Measurements from ENCODE around the gene GPNMB. TPM values are rescaled to one million over a fixed set of nuclear protein-coding genes. Genes with fewer than 3 reads are reported as not detected.

GPNMB gene
- total RNA-seq, 2 donors from 2014 or later, result 0.99 to 1.1 TPM

DNA sequence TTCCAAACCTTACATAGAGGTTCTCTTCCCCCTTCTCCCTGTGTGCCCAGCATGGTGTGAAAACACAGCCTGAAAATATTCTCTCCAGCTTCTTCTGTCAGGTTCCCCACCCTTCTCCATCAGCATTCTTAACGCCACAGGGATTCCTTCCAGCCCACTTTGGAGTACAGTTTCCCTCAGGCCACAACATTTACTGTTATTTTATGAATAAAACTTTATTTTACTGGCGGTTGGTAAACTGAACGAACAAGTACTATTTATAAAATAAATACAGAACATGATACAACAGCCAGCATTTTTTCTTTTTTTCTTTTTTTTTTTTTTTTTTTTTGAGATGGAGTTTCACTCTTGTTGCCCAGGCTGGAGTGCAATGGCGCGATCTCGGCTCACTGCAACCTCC lies 31.6 kb upstream of the GPNMB start:
- peaks cover 17% of the 10 kb centered on the region for H3K4me1 Mint-ChIP-seq
- peaks cover 3% of the 10 kb centered on the region for H3K27me3 Mint-ChIP-seq (ENCODE audit: insufficient read depth)
- H3K27ac Mint-ChIP-seq, result no peak overlapping the region
- no peak overlapping the region for H3K4me3 Mint-ChIP-seq
- no peak for DNase-seq
- Histone ChIP-seq H3K9ac (ENCODE audit: extremely low read depth, low read length, poor library complexity, severe bottlenecking) (no peak overlapping the region), H3K27me3 (ENCODE audit: control insufficient read depth, insufficient read depth, low read length, poor library complexity, severe bottlenecking) (peaks cover 8% of the 10 kb centered on the region), H3K36me3 (ENCODE audit: control insufficient read depth, insufficient read depth, low read length) (no peaks in the 10 kb centered on the region), H3K4me1 (ENCODE audit: control insufficient read depth, insufficient read depth, low read length) (peaks cover 4% of the 10 kb centered on the region), H3K4me3 (ENCODE audit: low read length) (no peak overlapping the region), H3K27ac (ENCODE audit: low read depth, low read length) (no peak overlapping the region), H3K9me3 (ENCODE audit: control insufficient read depth, low read length) (no peaks in the 10 kb centered on the region)
- 86% methylated on average over 1 of the region's 6 CpGs; no CpG with 5 or more reads in 1 of the 2 experiments for WGBS, 2 experiments (ENCODE audit: insufficient coverage in 1 of 2, insufficient read length in 1 of 2)
- no peaks in the 10 kb centered on the region for H3K36me3 Mint-ChIP-seq (ENCODE audit: low read depth)
- TF ChIP-seq, protein P1, sequence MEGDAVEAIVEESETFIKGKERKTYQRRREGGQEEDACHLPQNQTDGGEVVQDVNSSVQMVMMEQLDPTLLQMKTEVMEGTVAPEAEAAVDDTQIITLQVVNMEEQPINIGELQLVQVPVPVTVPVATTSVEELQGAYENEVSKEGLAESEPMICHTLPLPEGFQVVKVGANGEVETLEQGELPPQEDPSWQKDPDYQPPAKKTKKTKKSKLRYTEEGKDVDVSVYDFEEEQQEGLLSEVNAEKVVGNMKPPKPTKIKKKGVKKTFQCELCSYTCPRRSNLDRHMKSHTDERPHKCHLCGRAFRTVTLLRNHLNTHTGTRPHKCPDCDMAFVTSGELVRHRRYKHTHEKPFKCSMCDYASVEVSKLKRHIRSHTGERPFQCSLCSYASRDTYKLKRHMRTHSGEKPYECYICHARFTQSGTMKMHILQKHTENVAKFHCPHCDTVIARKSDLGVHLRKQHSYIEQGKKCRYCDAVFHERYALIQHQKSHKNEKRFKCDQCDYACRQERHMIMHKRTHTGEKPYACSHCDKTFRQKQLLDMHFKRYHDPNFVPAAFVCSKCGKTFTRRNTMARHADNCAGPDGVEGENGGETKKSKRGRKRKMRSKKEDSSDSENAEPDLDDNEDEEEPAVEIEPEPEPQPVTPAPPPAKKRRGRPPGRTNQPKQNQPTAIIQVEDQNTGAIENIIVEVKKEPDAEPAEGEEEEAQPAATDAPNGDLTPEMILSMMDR (conservative IDR thresholded peaks at IDR 0.05), result no peak
- no peaks in the 10 kb centered on the region for H3K9me3 Mint-ChIP-seq

DNA sequence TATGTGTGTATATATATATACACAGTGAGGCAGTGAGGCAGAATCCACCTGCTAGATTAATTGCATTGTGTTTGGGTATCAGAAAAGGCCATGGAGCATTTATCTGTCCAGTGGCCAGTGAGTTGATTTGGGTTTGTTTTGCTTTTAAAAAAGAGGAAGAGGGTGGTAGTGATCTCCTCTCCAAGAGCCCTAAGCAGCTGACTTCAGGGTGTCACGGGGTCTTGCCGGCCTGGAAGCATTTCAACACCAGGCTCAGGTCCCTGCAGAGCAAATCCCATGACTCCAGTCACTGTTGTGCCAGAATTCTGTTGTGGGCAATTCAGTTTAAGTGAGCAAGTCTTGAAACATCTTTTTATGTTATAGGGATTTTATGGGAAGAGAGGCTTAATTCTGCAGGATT lies 30.6 kb upstream of the GPNMB start:
- Mint-ChIP-seq H3K9me3 (no peaks in the 10 kb centered on the region), H3K27ac (no peak overlapping the region), H3K4me1 (peaks cover 23% of the 10 kb centered on the region), H3K36me3 (ENCODE audit: low read depth) (no peaks in the 10 kb centered on the region), H3K4me3 (no peak overlapping the region), H3K27me3 (ENCODE audit: insufficient read depth) (peaks cover 2% of the 10 kb centered on the region)
- no peak for DNase-seq
- Histone ChIP-seq H3K4me1 (ENCODE audit: control insufficient read depth, insufficient read depth, low read length) (peaks cover 4% of the 10 kb centered on the region), H3K9me3 (ENCODE audit: control insufficient read depth, low read length) (no peaks in the 10 kb centered on the region), H3K27ac (ENCODE audit: low read depth, low read length) (no peak overlapping the region), H3K36me3 (ENCODE audit: control insufficient read depth, insufficient read depth, low read length) (no peaks in the 10 kb centered on the region), H3K4me3 (ENCODE audit: low read length) (no peak overlapping the region), H3K27me3 (ENCODE audit: control insufficient read depth, insufficient read depth, low read length, poor library complexity, severe bottlenecking) (no peaks in the 10 kb centered on the region), H3K9ac (ENCODE audit: extremely low read depth, low read length, poor library complexity, severe bottlenecking) (no peak overlapping the region)
- TF ChIP-seq, protein P1 (conservative IDR thresholded peaks at IDR 0.05), result no peak
- WGBS, 2 experiments (ENCODE audit: insufficient coverage in 1 of 2, insufficient read length in 1 of 2), result 91% methylated on average over 2 of the region's 2 CpGs; no CpG with 5 or more reads in 1 of the 2 experiments

DNA sequence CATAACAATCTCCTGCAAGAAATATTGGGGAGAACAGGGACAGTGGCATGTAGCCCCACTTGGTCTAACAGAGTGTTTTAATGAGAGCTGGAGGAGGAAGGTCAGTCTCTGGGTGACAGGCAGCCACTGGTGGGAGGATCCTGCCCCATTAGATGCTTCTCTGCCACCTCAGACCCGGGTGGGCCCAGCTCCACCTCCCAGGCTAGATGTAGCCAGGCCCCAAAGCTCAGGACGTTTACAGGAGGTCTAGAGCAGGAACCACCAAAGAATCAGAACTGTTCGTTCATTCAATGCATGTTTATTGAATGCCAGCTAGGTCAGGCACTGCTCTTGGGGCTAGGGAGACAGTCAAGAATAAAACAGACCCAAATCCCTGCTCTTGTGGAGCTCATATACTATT lies 28.4 kb upstream of the GPNMB start:
- Histone ChIP-seq H3K4me1 (ENCODE audit: control insufficient read depth, insufficient read depth, low read length) (no peaks in the 10 kb centered on the region), H3K36me3 (ENCODE audit: control insufficient read depth, insufficient read depth, low read length) (no peaks in the 10 kb centered on the region), H3K27me3 (ENCODE audit: control insufficient read depth, insufficient read depth, low read length, poor library complexity, severe bottlenecking) (no peaks in the 10 kb centered on the region), H3K4me3 (ENCODE audit: low read length) (no peak overlapping the region), H3K9ac (ENCODE audit: extremely low read depth, low read length, poor library complexity, severe bottlenecking) (no peak overlapping the region), H3K27ac (ENCODE audit: low read depth, low read length) (no peak overlapping the region), H3K9me3 (ENCODE audit: control insufficient read depth, low read length) (no peaks in the 10 kb centered on the region)
- Mint-ChIP-seq H3K9me3 (no peaks in the 10 kb centered on the region), H3K36me3 (ENCODE audit: low read depth) (no peaks in the 10 kb centered on the region), H3K27me3 (ENCODE audit: insufficient read depth) (no peaks in the 10 kb centered on the region), H3K4me1 (peaks cover 11% of the 10 kb centered on the region), H3K27ac (no peak overlapping the region), H3K4me3 (no peak overlapping the region)
- DNase-seq, result no peak
- WGBS, 2 experiments (ENCODE audit: insufficient coverage in 1 of 2, insufficient read length in 1 of 2), result 74 to 83% methylated on average over 2 to 3 of the region's 3 CpGs
- TF ChIP-seq, protein P1 (conservative IDR thresholded peaks at IDR 0.05), result no peak
